GM19035 (cell line): Measurements from ENCODE around the gene MSH4.
"Not testable (repeated sequence)": the region's sequence is repeated elsewhere in the genome, so short reads cannot be mapped to it uniquely, and the experiment has no call there.

Source experiments
- ATAC-seq: cut with Tn5 transposase; IDR thresholded peaks from one replicate; pipeline ENCODE4 v1.9.1; 2021; ENCODE audit not compliant: unreplicated experiment

The MSH4 gene

DNA sequence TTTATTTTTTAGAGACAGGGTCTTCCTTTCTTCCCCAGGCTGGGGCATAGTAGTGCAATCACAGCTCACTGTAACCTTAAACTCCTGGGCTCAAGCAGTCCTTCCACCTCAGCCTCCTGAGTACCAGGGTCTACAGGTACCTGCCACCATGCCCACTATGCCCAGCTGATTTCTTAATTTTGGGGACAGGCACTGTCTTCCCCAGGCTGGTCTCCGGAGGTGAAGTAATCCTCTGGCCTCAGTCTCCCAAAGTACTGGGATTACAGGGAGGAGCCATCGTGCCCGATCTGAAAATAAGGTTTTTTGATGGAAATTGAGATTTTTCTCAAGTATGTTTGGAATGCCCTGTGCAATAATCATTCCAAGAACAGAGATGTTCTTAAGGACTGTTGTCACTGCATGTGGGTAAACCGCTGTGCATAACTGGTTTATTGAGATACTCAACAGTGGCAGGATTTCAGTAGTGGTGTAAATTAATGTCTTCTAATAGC, 934 bp upstream of the MSH4 start:
- no peak for ATAC-seq

DNA sequence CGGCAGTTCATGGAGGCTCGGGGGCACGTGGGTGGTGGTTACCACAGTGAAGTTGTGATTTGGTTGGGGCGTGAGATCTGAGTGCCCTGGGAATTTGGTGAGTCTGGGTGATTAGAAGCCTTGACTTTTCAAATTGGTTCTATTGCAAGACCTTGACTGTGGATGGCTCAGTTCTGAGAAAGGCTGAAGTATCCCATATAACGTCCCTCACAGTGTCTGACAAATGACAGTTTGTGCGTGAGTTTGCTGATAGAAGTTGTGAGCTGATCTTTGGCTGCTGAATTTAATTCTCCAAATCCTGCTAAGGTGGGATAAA, 549 bp downstream of the MSH4 start:
- ATAC-seq: no peak

DNA sequence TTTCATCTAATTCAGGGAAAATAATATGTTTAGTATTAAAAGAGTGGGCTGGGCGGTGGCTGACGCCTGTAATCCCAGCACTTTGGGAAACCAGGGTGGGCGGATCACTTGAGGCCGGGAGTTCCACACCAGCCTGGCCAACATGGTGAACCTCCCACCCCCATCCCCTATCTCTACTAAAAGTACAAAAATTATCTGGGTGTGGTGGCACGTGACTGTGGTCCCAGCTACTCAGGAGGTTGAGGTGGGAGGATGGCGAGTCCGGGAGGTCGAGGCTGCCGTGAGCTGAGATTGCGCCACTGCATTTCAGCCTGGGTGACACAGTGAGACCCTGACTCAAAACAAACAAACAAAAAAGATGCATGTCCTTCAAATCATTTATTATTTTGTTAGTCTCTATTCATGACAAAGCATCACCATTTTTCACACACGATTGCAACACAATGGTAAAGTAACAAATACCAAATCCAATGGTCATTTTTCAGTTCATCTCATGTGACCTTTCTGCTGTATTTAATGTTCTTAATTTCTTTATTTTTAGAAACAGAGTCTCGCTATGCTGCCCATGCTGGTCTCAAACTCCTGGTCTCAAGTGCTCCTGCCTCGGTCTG, 1.0 kb downstream of the MSH4 start:
- ATAC-seq: no peak

DNA sequence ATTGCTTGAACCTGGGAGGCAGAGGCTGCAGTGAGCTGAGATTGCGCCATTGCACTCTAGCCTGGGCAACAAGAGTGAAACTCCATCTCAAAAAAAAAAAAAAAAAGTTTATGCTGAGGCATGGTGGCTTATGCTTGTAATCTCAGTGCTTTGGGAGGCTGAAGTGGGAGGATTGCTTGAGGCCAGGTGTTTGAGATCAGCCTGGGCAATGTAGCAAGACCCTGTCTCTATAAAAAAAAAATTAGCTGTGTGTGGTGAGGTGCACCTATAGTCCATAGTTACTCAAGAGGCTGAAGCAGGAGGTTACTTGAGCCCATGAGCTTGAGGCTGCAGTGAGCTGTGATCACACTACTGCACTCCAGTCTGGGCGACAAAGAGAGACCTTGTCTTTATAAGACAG, 4.8 kb downstream of the MSH4 start:
- not testable (repeated sequence) for ATAC-seq

DNA sequence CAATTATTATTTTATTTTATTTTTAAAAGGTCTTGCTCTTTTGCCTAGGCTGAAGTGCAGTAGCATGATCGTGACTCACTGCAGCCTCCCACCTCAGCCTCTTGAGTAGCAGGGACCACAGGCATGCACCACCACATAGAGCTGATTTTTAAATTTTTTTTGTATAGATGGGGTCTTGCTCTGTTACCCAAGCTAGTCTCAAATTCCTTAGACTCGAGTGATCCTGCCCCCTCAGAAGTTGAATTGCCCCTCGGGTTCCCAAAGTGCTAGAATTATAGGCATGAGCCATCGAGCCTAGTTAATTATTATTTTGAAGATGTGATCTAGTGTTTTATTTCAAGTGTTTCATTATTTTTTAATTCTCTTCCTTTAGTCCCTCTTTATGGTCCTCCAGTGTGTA, 12.2 kb downstream of the MSH4 start:
- no peak for ATAC-seq

DNA sequence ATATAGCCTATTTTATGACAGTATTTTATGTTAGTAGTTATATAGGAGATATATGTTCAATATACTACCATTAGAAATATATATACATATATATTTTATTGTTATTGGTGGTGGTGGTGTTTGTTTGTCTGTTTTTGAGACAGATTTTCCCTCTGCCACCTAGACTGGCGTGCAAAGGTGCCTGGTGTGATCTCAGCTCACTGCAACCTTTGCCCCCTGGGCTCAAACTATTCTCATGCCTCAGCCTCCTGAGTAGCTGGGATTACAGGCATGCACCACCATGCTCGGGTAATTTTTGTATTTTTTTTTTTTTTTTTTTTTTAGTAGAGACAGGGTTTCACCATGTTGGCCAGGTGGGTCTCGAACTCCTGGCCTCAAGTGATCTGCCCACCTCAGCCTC, 13.4 kb downstream of the MSH4 start:
- ATAC-seq: not testable (repeated sequence)

DNA sequence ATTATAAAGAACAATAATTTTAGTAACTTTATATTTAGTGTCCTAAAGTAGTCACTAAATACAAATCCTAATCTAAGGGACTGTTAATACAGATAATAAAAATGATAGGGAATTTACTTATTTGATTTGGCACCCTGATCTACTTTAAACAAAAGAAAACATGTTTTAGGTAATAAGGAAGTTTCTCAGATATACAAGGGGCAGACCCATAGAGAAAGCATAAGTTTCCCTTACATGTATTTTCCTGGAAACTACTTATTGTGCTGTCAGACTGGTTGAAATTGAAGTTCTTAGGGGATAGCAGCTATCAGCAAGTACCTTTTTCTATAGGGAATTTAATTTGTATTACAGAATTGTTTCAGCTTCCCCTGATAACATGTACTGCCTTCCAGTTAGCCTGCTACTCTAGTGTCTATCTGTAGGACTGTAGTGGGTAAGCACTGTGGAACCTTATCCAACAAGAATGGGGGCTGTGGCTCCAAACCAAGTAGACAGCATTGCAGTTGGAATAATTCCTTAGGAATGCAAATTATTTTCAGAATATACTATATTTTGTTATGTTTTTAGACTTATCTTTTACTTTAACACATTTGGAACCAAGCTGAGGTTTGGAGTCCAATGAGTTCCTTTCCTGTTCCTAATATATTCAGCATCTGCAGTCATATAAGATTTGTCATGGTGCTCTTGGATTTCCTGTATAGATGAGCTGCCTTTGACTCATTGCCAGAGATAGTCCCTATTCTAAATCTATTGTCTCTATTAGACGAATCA, 14.7 kb downstream of the MSH4 start:
- ATAC-seq: no peak

DNA sequence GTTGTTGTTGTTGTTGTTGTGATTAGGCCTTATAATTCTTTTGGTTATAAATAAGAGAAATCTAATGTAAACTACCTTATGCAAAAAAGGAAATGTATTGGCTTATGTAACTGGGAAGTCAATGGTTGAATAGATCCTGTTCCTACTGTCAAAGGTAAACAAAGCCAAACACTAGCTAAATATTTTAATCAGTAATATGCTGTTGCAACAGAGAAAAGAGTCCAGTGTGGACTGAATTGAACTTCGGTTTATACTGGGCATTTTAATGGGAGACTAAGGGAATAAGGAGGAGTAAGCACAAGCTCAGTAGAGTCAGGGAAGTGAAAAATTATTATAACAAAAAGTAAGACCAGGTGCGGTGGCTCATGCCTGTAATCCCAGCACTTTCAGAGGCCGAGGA, 15.4 kb downstream of the MSH4 start:
- no peak for ATAC-seq

GRCh38 chr1:75823596-75823995, 26.9 kb downstream of the MSH4 start:
- not testable (repeated sequence) for ATAC-seq

DNA sequence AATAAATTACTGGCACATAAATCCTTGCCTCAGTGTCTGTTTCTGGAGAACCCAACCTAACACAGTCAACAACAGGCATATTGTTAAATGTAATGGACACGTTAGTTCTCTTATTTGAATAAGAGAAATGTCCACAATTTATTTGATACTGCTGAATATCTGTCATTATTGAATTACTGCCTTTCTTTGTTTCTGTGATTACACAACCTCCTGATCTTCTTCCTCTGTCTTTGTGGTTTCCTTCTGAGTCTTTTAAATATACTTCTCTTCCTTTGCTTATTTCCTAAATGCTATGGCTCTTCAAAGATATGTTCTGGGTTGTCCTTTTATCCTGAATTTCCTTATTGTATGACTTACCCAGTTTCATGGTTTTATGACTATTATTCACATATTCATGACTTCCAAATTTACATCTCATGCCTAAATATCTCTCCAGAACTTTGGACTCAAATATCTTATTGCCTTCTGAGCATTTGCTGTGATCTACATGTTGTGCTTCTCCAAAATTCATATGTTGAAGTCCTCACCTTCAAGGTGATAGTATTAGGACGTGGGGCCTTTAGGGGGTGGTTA, 39.9 kb downstream of the MSH4 start:
- ATAC-seq: no peak

DNA sequence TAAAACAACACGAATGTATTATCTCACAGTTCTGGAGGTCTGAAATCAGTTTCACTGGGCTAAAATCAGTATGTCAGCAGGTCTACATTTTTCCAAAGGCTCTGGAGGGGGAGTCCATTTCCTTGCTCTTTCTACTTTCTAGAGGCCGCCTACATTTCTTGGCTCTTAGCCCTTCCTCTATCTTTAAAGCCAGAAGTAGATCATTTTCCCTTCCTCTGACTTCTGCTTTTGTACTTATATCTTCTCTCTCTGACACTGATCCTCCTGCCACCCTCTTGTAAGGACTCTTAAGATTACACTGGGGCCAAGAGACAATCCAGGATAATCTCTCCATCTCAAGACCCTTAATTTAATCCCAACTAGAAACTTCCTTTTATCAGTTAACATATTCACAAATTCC, 41.4 kb downstream of the MSH4 start:
- ATAC-seq: no peak

DNA sequence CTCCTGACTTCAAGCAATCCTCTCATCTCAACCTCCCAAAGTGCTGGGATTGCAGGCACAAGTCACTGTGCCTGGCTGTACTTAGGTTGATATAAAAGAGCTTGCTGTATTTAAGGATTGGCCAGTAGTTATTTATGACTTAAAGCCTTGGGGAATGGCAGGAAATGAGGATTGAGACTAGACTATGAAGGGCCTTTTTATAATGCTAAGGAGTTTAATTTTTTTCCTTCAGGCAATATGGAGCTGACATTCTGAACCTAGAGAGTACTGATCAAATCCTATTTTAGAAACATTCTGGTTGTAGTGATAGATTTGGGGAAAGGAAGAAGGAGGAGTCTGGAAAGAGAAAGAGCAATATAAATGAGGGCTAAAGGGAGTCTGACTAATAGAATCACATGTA, 44.7 kb downstream of the MSH4 start:
- ATAC-seq: no peak

- no peak for ATAC-seq
Measured at GRCh38 chr1:75845576-75845975, 48.9 kb downstream of the MSH4 start.

DNA sequence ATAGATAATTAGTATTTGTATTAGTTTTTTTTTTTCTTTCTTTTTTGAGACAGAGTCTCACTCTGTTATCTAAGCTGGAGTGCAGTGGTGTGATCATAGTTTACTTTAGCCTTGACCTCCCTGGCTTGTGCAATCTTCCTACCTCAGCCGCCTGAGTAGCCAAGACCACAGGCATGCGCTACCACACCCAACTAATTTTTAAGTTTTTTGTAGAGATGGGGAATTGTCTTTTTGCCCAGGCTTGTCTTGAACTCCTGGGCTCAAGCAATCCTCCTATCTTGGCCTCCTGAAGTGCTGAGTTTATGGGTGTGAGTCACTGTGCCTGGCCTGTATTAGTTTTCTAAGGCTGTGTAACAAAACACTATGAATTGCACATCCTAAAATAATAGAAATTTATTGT, 58.3 kb downstream of the MSH4 start:
- no peak for ATAC-seq

GRCh38 chr1:75855734-75856133, 59.1 kb downstream of the MSH4 start:
- ATAC-seq: no peak

GRCh38 chr1:75861831-75862230, 65.1 kb downstream of the MSH4 start:
- no peak for ATAC-seq

DNA sequence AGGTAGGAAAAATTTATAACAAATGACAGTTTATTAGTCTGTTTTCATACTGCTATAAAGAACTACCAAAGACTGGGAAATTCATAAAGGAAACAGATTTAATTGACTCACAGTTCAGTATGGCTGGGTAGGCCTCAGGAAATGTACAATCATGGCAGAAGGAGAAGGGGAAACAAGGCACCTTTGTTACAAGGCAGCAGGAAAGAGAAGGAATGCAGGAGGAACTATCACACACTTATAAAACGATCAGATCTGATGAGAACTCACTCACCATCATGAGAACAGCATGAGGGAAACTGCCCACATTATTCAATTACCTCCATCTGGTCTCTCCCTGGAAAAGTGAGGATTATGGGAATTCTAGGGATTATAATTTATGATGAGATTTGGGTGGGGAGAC, 74.3 kb downstream of the MSH4 start:
- ATAC-seq: no peak

- no peak for ATAC-seq
Measured at GRCh38 chr1:75879985-75880384, 83.3 kb downstream of the MSH4 start.

DNA sequence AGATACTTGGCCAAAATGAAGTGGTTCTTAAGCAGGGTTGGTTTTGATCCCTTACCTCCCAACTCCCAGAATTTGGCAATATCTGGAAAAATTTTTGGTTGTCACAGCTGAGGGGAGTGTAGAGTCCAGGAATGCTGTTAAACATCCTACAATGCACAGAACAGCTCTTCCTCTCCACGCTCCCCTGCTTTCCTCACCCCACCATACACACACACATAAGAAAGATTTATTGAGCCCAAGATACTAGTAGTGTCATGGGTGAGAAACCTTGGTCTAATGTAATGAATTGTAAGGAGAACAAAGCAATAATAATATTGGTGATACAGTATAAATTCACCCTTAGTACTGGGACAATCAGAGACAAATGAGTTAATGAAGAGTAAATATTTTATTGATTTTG, 87.8 kb downstream of the MSH4 start:
- no peak for ATAC-seq

DNA sequence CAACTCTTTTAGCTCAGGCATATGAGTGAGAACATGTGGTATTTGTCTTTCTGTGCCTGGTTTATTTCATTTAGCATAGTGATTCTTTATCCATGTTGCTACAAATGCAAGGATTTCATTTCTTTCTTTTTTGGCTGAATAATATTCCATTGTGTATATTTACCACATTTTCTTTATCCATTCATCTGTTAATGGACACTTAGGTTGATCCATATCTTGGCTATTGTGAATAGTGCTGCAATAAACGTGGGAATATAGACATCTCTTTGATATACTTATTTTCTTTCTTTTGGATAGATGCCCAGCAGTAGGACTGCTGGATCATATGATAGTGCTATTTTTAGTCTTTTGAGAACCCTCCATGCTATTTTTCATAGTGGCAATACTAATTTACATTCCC, 104.7 kb downstream of the MSH4 start:
- no peak for ATAC-seq

GRCh38 chr1:75908717-75909152, 112.1 kb downstream of the MSH4 start:
- ATAC-seq: peak; percentile 95

- ATAC-seq: no peak
Measured at GRCh38 chr1:75916834-75917233, 120.2 kb downstream of the MSH4 start.
